HG03139 (cell line): ENCODE results near the gene C9orf72.
"Not testable (repeated sequence)": the region's sequence is repeated elsewhere in the genome, so short reads cannot be mapped to it uniquely, and the experiment has no call there.

Source experiments
- ATAC-seq: cut with Tn5 transposase; IDR thresholded peaks from one replicate; pipeline ENCODE4 v1.9.1; 2021; ENCODE audit not compliant: unreplicated experiment

The C9orf72 gene

GRCh38 chr9:27519466-27520465 is 53.5 kb downstream of the C9orf72 start:
- no peak for ATAC-seq

- ATAC-seq, result no peak
Observed at GRCh38 chr9:27518809-27519208, 54.5 kb downstream of the C9orf72 start.

GRCh38 chr9:27518006-27518405 is 55.3 kb downstream of the C9orf72 start:
- ATAC-seq, result no peak

GRCh38 chr9:27514551-27514950 is 58.7 kb downstream of the C9orf72 start:
- no peak for ATAC-seq

- no peak for ATAC-seq
Observed at GRCh38 chr9:27511771-27512170, 61.5 kb downstream of the C9orf72 start.

- no peak for ATAC-seq
Observed at GRCh38 chr9:27510780-27511179, 62.5 kb downstream of the C9orf72 start.

GRCh38 chr9:27506981-27507380 is 66.3 kb downstream of the C9orf72 start:
- no peak for ATAC-seq

GRCh38 chr9:27505744-27506161 is 67.5 kb downstream of the C9orf72 start:
- no peak for ATAC-seq

GRCh38 chr9:27504259-27504658 is 69.0 kb downstream of the C9orf72 start:
- no peak for ATAC-seq

GRCh38 chr9:27503623-27504022 is 69.7 kb downstream of the C9orf72 start:
- no peak for ATAC-seq

GRCh38 chr9:27500902-27501301 is 72.4 kb downstream of the C9orf72 start:
- not testable (repeated sequence) for ATAC-seq

- no peak for ATAC-seq
Observed at GRCh38 chr9:27499451-27499850, 73.8 kb downstream of the C9orf72 start.

GRCh38 chr9:27497883-27498417 is 75.3 kb downstream of the C9orf72 start:
- no peak for ATAC-seq
